ENCODE results near the gene ARPC1A.
"Not testable (repeated sequence)": the region's sequence is repeated elsewhere in the genome, so short reads cannot be mapped to it uniquely, and the experiment has no call there.

Gene ARPC1A

DNA sequence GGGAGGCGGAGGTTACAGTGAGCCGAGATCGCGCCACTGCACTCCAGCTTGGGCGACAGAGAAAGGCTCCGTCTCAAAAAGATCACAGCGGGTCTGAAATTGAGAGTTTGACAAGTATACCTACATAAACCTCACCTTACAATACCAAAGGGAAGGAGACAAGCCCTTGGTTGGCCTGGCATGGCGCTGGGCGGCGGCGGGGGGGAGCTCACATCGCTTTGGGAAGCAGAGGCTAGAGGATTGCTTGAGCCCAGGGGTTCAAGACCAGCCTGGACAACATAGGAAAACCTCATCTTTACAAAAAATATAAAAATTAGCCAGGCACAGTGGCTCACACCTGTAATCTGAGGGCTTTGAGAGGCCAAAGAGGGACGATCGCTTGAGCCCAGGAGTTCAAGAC is 1.1 kb upstream of the ARPC1A start:
- DNase-seq = no peak

- no peak for DNase-seq
These were observed 651 bp upstream of the ARPC1A start for GRCh38 chr7:99325001-99325493.

DNA sequence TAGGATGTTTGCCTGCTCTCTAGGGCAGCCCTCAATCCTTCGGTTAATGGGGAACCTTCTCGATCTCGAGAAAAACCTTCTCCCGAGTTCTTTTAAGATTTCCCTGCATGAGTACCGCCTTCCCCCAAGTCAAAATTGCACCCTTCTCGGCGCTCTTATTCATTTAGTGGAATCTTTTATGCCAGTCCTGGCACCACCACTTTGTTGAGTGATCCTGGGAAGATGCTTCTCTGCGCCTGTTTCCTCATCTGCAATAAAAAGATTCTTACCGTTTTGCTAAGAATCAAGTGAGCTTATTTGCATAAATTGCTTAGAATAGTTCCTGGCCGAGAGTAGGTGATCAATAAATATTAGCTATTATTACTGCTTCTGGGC is 697 bp downstream of the ARPC1A start:
- DNase-seq = no peak

GRCh38 chr7:99330314-99330961 is 4.7 kb downstream of the ARPC1A start:
- DNase-seq = not testable (repeated sequence)

DNA sequence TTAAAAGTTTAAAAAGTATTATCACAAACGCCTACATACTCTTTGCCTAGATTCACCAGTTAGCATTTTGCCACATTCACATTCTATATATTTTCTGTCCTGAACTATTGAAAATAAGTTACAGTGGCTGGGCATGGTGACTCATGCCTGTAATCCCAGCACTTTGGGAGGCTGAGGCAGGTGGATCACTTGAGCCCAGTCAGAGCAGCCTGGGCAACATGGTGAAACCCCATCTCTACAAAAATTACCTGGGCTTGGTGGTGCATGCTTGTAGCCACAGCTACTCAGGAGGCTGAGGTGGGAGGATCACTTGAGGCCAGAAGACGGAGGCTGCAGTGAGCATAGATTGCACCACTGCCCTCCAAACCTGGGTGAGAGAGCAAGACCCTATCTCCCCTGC is 5.3 kb downstream of the ARPC1A start:
- no peak for DNase-seq

DNA sequence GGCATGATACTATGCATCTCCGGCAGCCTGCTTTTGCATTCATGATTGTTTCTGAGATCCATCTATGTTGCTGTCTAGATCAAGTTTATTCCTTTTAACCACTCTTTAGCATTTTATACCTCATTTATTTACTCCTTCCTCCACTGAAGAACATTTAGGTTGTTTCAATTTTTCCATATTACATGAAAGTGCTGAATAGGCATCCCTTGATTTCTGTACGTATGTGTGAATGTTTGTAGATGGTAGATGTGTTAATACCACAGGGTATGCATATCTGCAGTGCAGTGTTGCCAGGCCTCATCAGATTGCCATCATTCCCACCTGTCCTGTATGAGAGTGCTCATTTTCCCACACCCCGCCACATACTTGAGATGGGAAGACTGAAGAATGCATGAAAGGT is 13.9 kb downstream of the ARPC1A start:
- no peak for DNase-seq

- DNase-seq = no peak
These were observed 15.0 kb downstream of the ARPC1A start for GRCh38 chr7:99340659-99341058.

DNA sequence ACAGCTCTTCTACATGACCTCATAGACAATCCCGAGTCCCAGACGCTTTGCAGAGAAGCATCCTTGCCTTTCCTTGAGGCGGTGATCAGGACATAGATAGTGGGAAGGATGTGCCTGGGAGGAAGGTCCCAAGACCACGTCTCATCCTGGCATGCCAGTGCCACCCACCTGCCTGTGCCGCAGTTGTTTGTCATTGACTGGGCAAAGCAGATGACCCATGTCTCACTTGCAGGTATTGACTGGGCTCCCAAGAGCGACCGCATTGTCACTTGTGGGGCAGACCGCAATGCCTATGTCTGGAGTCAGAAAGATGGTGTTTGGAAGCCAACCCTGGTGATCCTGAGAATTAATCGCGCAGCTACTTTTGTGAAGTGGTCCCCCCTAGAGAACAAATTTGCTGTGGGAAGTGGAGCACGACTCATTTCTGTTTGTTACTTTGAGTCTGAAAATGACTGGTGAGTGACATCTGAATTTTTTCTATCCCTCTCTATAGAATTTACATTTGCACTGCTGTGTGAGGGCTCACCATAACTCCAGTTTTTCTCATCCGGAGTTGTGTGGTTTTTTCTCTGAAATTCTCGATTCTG is 18.5 kb downstream of the ARPC1A start:
- no peak for DNase-seq

- DNase-seq = not testable (repeated sequence)
These were observed 24.9 kb downstream of the ARPC1A start for GRCh38 chr7:99350641-99351040.

DNA sequence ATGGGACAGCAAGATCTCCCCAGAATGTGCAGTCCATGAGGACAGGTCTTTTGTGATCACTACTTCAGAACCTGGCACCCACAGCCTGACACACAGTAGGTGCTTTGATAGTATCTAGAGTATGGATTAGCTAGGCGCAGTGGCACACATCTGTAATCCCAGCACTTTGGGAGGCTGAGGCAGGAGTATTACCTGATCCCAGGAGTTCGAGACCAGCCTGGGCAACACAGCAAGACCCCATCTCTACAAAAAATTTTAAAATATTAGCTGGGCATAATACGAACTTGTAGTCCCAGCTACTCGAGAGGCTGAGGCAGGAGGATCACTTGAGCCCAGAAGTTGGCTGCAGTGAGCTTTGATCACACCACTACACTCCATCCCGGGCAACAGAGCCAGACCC is 26.5 kb downstream of the ARPC1A start:
- no peak for DNase-seq

GRCh38 chr7:99355098-99355497 is 29.4 kb downstream of the ARPC1A start:
- no peak for DNase-seq

DNA sequence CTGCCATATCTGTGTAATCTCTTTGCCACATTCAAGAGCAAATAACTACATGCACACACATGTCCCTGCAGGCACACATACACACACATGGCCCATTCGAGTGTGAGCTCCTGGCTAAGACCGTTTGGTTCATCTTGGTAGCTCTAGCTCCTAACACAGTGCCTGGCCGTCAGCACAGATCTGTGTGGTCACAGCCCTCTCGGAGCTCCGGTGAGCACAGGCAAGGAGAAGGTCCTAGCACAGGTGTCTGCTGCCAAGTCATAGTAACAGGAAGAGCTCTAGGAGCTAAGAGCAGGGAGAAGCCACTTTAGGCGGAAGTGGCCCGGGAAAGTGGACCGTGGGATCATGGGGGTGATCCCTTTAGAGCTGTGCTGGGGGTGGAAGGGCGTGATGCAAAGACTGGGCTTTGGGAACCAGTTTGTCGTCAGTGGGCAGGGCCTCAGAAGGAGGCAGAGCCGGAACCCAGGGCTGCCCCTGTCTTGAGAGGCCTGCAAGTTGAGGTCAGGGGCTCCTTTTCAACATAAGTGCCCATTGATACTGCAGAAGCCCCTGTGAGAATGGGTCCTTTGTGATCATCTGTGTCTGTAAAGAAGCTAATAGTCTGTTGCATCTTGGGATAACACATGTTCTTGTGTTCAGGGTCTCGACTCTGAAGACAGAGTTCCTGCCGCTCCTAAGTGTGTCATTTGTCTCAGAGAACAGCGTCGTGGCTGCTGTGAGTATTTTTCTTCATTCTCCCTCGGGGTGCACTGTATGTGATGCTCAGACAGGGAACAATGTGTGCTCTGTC is 32.2 kb downstream of the ARPC1A start:
- no peak for DNase-seq

GRCh38 chr7:99358521-99358920 is 32.8 kb downstream of the ARPC1A start:
- not testable (repeated sequence) for DNase-seq

- DNase-seq = no peak
These were observed 33.9 kb downstream of the ARPC1A start for GRCh38 chr7:99359465-99360154.

- DNase-seq = no peak
These were observed 37.1 kb downstream of the ARPC1A start for GRCh38 chr7:99362801-99363200.

DNA sequence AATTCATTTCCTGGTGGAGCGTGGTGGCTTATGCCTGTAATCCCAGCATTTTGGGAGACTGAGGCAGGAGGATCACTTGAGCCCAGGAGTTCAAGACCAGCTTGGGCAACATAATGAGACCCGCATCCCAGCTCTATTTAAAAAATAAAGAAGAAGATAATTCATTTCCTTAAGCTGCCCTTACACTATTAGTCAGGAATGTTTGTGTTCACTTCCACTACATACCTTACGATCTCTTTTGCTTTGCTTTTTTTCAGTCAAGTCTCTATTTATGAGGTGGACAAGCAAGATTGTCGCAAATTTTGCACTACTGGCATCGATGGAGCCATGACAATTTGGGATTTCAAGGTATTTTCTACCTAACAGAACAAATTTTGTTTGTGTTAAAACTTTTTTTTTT is 37.6 kb downstream of the ARPC1A start:
- no peak for DNase-seq

DNA sequence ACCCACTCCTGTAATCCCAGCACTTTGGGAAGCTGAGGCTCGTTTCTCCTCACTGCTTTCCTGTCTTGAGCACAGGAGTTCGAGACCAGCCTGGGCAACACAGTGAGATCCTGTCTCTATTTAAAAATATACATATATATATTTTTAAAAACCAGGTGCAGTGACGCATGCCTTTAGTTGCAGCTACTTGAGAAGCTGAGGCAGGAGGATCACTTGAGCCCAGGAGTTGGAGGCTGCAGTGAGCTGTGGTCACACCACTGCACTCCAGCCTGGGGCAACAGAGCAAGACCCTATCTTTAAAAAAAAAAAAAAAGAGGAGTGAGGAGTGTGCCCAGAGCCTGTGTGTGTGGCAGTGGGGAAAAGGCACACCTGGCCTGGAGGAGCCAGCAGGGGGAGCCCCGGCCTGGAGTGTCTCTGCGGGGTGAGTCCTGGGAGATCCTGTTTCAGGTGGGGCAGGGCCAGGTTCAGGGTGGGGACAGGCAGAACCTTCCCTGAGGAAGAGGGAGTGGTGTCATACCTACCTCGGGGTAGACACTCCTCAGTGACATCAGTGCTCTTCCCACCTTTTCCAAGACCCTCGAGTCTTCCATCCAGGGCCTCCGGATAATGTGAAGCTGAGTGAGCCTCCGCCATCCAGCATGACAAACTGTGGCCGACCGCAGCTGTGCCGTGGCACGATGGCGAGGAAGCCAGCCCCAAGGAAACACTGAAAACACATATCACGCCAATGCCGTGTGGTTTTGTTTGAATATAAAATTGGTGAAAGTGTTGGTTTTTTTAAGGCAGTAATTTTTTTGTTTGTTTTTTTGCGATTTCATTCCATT is 39.8 kb downstream of the ARPC1A start:
- DNase-seq = peak; percentile 88

DNA sequence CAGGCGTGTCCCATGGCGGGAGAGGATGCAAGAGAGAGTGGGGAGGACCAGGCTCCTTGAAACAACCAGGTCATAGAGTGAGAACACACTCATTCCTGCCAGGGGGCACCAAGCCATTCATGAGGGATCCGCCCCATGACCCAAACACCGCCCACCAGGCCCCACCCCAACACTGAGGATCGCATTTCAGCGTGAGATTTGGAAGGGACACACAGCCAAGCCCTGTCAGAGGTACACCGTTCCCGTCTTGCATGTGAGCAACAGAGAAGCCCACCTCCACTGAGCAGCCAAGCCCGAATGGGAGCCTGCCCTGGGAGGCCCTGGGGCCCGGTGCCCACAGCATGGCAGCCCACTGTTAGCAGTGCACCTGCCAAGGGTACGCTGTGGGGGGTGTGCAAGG is 40.9 kb downstream of the ARPC1A start:
- peak; percentile 46 for DNase-seq

- no peak for DNase-seq
These were observed 43.2 kb downstream of the ARPC1A start for GRCh38 chr7:99368750-99369389.

DNA sequence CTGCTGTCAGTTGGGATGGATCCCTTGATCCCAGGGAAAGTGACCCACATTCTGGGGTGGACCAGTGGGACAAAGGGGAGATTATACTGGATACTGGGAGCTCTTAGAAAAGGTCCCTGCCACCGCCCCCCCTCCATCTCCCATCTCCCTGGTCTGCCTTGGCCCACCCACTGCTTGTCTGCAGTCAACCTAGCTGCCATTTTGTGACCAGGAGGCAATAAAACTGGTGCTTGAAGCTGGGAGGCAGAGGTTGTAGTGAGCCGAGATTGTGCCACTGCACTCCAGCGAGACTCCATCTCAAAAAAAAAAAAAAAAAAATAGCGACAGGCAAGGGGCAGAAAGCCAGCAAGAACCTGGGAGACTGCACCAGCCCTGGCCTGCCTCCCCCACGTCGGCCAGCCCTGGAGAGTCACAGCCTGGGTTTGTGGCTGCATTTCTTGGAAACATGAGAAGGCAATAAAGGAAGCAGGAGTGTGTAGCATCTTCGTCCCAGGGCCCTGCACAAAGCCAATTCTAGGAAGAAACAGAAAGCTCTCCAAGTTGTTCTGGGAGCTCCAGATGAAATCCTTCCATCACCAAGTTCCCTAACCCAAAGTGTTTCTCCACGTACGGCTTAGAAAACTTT is 44.2 kb downstream of the ARPC1A start:
- DNase-seq = no peak

GRCh38 chr7:99371376-99371920 is 45.8 kb downstream of the ARPC1A start:
- no peak for DNase-seq
